Measurements from ENCODE around the gene MED26. TPM values are rescaled to one million over a fixed set of nuclear protein-coding genes. Genes with fewer than 3 reads are reported as not detected.

Gene MED26
- total and polyA plus RNA-seq, 2 of the 8 experiments (the other 6 are each of a cell fraction or from before 2014, with no cell fraction given) = 5.3 to 10.7 TPM

- Histone ChIP-seq H3K56ac (replicated peaks; ENCODE audit: insufficient read length, low read depth, low read length) (no peak overlapping the region), H2AFZ (ENCODE audit: low read length) (no peak overlapping the region), H3K4me3 (ENCODE audit: extremely low read depth in 1 of 4, insufficient read depth in 2 of 4, low read depth in 3 of 4, low read length in 4 of 4) (no peak overlapping the region), H3K4me1 (replicated peaks in 1 of 4; ENCODE audit: control insufficient read depth in 3 of 4, insufficient read depth in 4 of 4, low read length in 3 of 4) (peaks cover 0 to 7% (median 3%) of the 10 kb centered on the region in 4 experiments; a peak in 4 of 7 replicates), H3K23me2 (ENCODE audit: low read depth, low read length) (no peaks in the 10 kb centered on the region), H2BK12ac (ENCODE audit: low read depth, low read length) (0 out of 2 replicates have a peak overlapping the region, but pooled peaks have one; percentile 17), H3K36me3 (ENCODE audit: control insufficient read depth in 2 of 4, insufficient read depth in 4 of 4, low read length in 3 of 4) (no peaks in the 10 kb centered on the region), H4K20me1 (replicated peaks in 1 of 2; ENCODE audit: control insufficient read depth in 1 of 2, insufficient read depth in 2 of 2, low read length in 2 of 2) (peaks cover 40 to 72% of the 10 kb centered on the region in 2 experiments), H3K79me1 (ENCODE audit: low read depth, low read length) (peaks cover 75% of the 10 kb centered on the region), H2AK5ac (ENCODE audit: low read depth, low read length) (no peak overlapping the region), H3K9ac (replicated peaks in 1 of 4; ENCODE audit: extremely low read depth in 1 of 4, low read depth in 3 of 4, low read length in 3 of 4) (no peak overlapping the region), H3K27ac (ENCODE audit: low read depth, low read length) (no peak overlapping the region), H2BK120ac (replicated peaks; ENCODE audit: low read depth, low read length) (no peak overlapping the region), H3K4me2 (ENCODE audit: insufficient read depth in 1 of 2, low read depth in 2 of 2, low read length in 2 of 2) (no peak overlapping the region), H3K9me3 (ENCODE audit: insufficient read depth in 2 of 2, low read depth in 1 of 2, low read length in 1 of 2) (no peaks in the 10 kb centered on the region), H3K14ac (ENCODE audit: insufficient read length) (no peak overlapping the region), H3K23ac (ENCODE audit: insufficient read length) (no peak overlapping the region), H3K18ac (ENCODE audit: extremely low read depth, low read length) (no peak overlapping the region), H2BK5ac (ENCODE audit: low read depth, low read length) (no peak overlapping the region), H3K27me3 (replicated peaks in 1 of 4; ENCODE audit: control insufficient read depth in 3 of 4, extremely low read depth in 1 of 4, insufficient read depth in 3 of 4, low read length in 3 of 4) (no peaks in the 10 kb centered on the region), H2BK20ac (ENCODE audit: low read length) (no peak overlapping the region), H3K4ac (replicated peaks; ENCODE audit: insufficient read length, low read depth, low read length) (no peak overlapping the region), H4K5ac (ENCODE audit: insufficient read length, low read depth, low read length) (no peak overlapping the region), H4K8ac (ENCODE audit: extremely low read depth, insufficient read depth, low read length) (no peak overlapping the region), H4K91ac (replicated peaks; ENCODE audit: insufficient read length, low read length) (no peak overlapping the region), H2BK15ac (ENCODE audit: low read length) (no peak overlapping the region), H3K79me2 (ENCODE audit: control insufficient read depth in 1 of 2, insufficient read depth in 2 of 2, low read length in 2 of 2) (peaks cover 27 to 97% of the 10 kb centered on the region in 2 experiments)
- ChIA-PET POLR2A (ENCODE audit: partially characterized antibody) (interaction anchor here (1.1 to 3.4 kb wide), 5 partner anchors 10 to 70 kb away, joined by 3 to 22 read pairs (median 3); partner anchors contain the start of gene MED26), CTCF (ENCODE audit: partially characterized antibody) (interaction anchor here (0.9 to 1.4 kb wide), 7 partner anchors 8 to 90 kb away, joined by 3 to 4 read pairs (median 3); no protein-coding TSS in a partner anchor)
- WGBS, 2 experiments (ENCODE audit: extremely low coverage in 1 of 2, insufficient coverage in 1 of 2, insufficient read length in 1 of 2, insufficient replicate concordance in 2 of 2, low coverage in 1 of 2, low lambda C conversion rate in 2 of 2, missing lambda C conversion rate in 1 of 2) = 92% methylated on average over 7 of the region's 7 CpGs; no CpG with 5 or more reads in 1 of the 2 experiments
- no peak for FAIRE-seq
- TF ChIP-seq E2F6 (IDR thresholded peaks at IDR 0.05) = no peak
- no peak for TF ChIP-seq NANOG (IDR thresholded peaks at IDR 0.05; ENCODE audit: insufficient read depth, low read depth, low read length, poor library complexity, severe bottlenecking)
- no peak for TF ChIP-seq SP4 (IDR thresholded peaks at IDR 0.05; ENCODE audit: low read length)
- TF ChIP-seq BACH1 (IDR thresholded peaks at IDR 0.05; ENCODE audit: low read length) = no peak
- no peak for TF ChIP-seq TCF12 (IDR thresholded peaks at IDR 0.05; ENCODE audit: low read depth, low read length)
- TF ChIP-seq NRF1 (IDR thresholded peaks at IDR 0.05; ENCODE audit: low read depth, low read length) = no peak
- no peak for TF ChIP-seq SIRT6 (IDR thresholded peaks at IDR 0.05; ENCODE audit: low read length)
- DNase-seq (ENCODE audit: low read depth in 1 of 2, low spot score in 2 of 2) = no peak
These were observed 9.8 kb downstream of the MED26 start for GRCh38 chr19:16618248-16618647.

Data from H1 (cell line).